ENCODE results near the gene PNP. TPM values are rescaled to one million over a fixed set of nuclear protein-coding genes. Genes with fewer than 3 reads are reported as not detected.

The PNP gene
- total and polyA plus RNA-seq, 2 of the 8 experiments (the other 6 are each of a cell fraction or from before 2014, with no cell fraction given) = 108 to 130 TPM

DNA sequence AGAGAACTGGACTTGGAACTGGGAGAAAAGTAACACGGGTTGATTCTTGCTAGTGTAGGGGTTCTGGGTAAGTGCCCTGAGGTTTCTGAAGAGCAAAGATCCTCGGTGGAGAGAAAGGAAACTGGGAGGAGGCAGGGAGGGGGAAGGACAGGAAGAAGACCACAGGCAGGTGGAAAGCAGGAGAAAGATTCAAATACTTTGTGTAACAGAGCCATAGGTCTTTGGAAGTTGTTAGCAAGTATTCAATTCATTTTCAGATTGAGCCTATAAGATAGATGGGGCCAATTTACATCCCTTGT lies 1.3 kb downstream of the PNP start:
- H3K9ac ChIP-seq (replicated peaks in 1 of 4; ENCODE audit: extremely low read depth in 1 of 4, low read depth in 3 of 4, low read length in 3 of 4) = peak overlapping the region; percentile 64 to 95 (median 92)
- POLR2A ChIA-PET (ENCODE audit: partially characterized antibody) = interaction anchor here (1.1 to 6.7 kb wide), 21 partner anchors 8 to 214 kb away, joined by 3 to 88 read pairs (median 9); partner anchors contain the start of genes APEX1, KLHL33, OSGEP and PARP2

More for the DNA sequence above, 1.3 kb downstream of the PNP start:
- Histone ChIP-seq H4K5ac (ENCODE audit: insufficient read length, low read depth, low read length) (no peak overlapping the region), H3K4me2 (ENCODE audit: insufficient read depth in 1 of 2, low read depth in 2 of 2, low read length in 2 of 2) (peak overlapping the region; percentile 92 to 100), H3K14ac (ENCODE audit: insufficient read length) (no peak overlapping the region), H3K23me2 (ENCODE audit: low read depth, low read length) (peaks cover 10% of the 10 kb centered on the region), H3K9me3 (ENCODE audit: insufficient read depth in 2 of 2, low read depth in 1 of 2, low read length in 1 of 2) (no peaks in the 10 kb centered on the region), H4K20me1 (replicated peaks in 1 of 2; ENCODE audit: control insufficient read depth in 1 of 2, insufficient read depth in 2 of 2, low read length in 2 of 2) (peaks cover 4 to 9% of the 10 kb centered on the region in 2 experiments), H3K23ac (ENCODE audit: insufficient read length) (no peak overlapping the region), H3K79me1 (ENCODE audit: low read depth, low read length) (peaks cover 12% of the 10 kb centered on the region; the same call in 1 of the 2 replicates), H2BK5ac (ENCODE audit: low read depth, low read length) (0 out of 2 replicates have a peak overlapping the region, but pooled peaks have one; percentile 86), H2BK15ac (ENCODE audit: low read length) (0 out of 2 replicates have a peak overlapping the region, but pooled peaks have one; percentile 76), H3K4me3 (ENCODE audit: extremely low read depth in 1 of 4, insufficient read depth in 2 of 4, low read depth in 3 of 4, low read length in 4 of 4) (peak overlapping the region; percentile 85 to 97 (median 90); a peak in 7 of 8 replicates), H4K8ac (ENCODE audit: extremely low read depth, insufficient read depth, low read length) (no peak overlapping the region), H3K27me3 (replicated peaks in 1 of 4; ENCODE audit: control insufficient read depth in 3 of 4, extremely low read depth in 1 of 4, insufficient read depth in 3 of 4, low read length in 3 of 4) (no peaks in the 10 kb centered on the region), H2AFZ (ENCODE audit: low read length) (peak overlapping the region; percentile 52; the same call in 1 of the 2 replicates), H3K4me1 (replicated peaks in 1 of 4; ENCODE audit: control insufficient read depth in 3 of 4, insufficient read depth in 4 of 4, low read length in 3 of 4) (peaks cover 0 to 5% (median 2%) of the 10 kb centered on the region in 4 experiments; a peak in 3 of 7 replicates), H3K4ac (replicated peaks; ENCODE audit: insufficient read length, low read depth, low read length) (no peak overlapping the region), H3K79me2 (ENCODE audit: control insufficient read depth in 1 of 2, insufficient read depth in 2 of 2, low read length in 2 of 2) (peaks cover 14 to 36% of the 10 kb centered on the region in 2 experiments; a peak in 3 of 4 replicates), H2BK12ac (ENCODE audit: low read depth, low read length) (peak overlapping the region; percentile 93; the same call in 1 of the 2 replicates), H2AK5ac (ENCODE audit: low read depth, low read length) (no peak overlapping the region), H2BK20ac (ENCODE audit: low read length) (no peak overlapping the region), H3K27ac (ENCODE audit: low read depth, low read length) (peak overlapping the region; percentile 36; the same call in 1 of the 2 replicates), H2BK120ac (replicated peaks; ENCODE audit: low read depth, low read length) (no peak overlapping the region), H3K56ac (replicated peaks; ENCODE audit: insufficient read length, low read depth, low read length) (no peak overlapping the region), H4K91ac (replicated peaks; ENCODE audit: insufficient read length, low read length) (no peak overlapping the region), H3K18ac (ENCODE audit: extremely low read depth, low read length) (peak overlapping the region; percentile 85), H3K36me3 (ENCODE audit: control insufficient read depth in 2 of 4, insufficient read depth in 4 of 4, low read length in 3 of 4) (peaks cover 18 to 32% (median 29%) of the 10 kb centered on the region in 4 experiments; a peak in 7 of 8 replicates)
- TF ChIP-seq TEAD4 (IDR thresholded peaks at IDR 0.05; ENCODE audit: low read depth, low read length) (no peak), SUZ12 (IDR thresholded peaks at IDR 0.05; ENCODE audit: low read length) (no peak), BRCA1 (IDR thresholded peaks at IDR 0.05; ENCODE audit: low read depth, low read length) (no peak), JUN (IDR thresholded peaks at IDR 0.05; ENCODE audit: low read depth, low read length) (no peak)
- TF ChIP-seq, protein P1, sequence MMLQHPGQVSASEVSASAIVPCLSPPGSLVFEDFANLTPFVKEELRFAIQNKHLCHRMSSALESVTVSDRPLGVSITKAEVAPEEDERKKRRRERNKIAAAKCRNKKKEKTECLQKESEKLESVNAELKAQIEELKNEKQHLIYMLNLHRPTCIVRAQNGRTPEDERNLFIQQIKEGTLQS (IDR thresholded peaks at IDR 0.05; ENCODE audit: insufficient read depth, low read depth, low read length) = no peak
- DNase-seq (ENCODE audit: low read depth in 1 of 2, low spot score in 2 of 2) = no peak
- CTCF ChIA-PET (ENCODE audit: partially characterized antibody) = interaction anchor here (1.7 kb wide), 1 partner anchor 135 kb away, joined by 10 read pairs; no protein-coding TSS in a partner anchor
- 17% methylated on average over 2 of the region's 2 CpGs; no CpG with 5 or more reads in 1 of the 2 experiments for WGBS, 2 experiments (ENCODE audit: extremely low coverage in 1 of 2, insufficient coverage in 1 of 2, insufficient read length in 1 of 2, insufficient replicate concordance in 2 of 2, low coverage in 1 of 2, low lambda C conversion rate in 2 of 2, missing lambda C conversion rate in 1 of 2)
- FAIRE-seq = no peak
